GM23338 (cell line): ENCODE results near the gene PACSIN1.

Source experiments
- EZH2 ChIP-seq: fragments of 200-600 bp; sonication (generic); IDR thresholded peaks from one replicate; pipeline ENCODE4 v1.8.0; 2017; ENCODE audit warnings: antibody characterized with exemption, mild to moderate bottlenecking, low read depth; ENCODE audit not compliant: unreplicated experiment
- POLR2AphosphoS5 ChIP-seq: IDR thresholded peaks from 2 replicates; pipeline ENCODE4 v1.6.1; 2016; ENCODE audit warnings: antibody characterized with exemption, low read depth
- ZNF114 ChIP-seq: fragments of 250-450 bp; sonication (Bioruptor Pico); IDR thresholded peaks from 2 replicates; pipeline ENCODE4 v1.5.0; 2020; ENCODE audit warnings: mild to moderate bottlenecking, moderate library complexity
- TF ChIP-seq, protein P1 (sequence below), 2 experiments: fragments of 200-600 bp in 1 of 2; sonication (generic) in 1 of 2; conservative IDR thresholded peaks; 2 replicates each; pipeline versions ENCODE4 v1.5.1 to v1.6.1; 2016 to 2017; ENCODE audit warnings: antibody characterized with exemption in 2 of 2, low read depth in 2 of 2, mild to moderate bottlenecking in 2 of 2, moderate library complexity in 1 of 2

DNA sequence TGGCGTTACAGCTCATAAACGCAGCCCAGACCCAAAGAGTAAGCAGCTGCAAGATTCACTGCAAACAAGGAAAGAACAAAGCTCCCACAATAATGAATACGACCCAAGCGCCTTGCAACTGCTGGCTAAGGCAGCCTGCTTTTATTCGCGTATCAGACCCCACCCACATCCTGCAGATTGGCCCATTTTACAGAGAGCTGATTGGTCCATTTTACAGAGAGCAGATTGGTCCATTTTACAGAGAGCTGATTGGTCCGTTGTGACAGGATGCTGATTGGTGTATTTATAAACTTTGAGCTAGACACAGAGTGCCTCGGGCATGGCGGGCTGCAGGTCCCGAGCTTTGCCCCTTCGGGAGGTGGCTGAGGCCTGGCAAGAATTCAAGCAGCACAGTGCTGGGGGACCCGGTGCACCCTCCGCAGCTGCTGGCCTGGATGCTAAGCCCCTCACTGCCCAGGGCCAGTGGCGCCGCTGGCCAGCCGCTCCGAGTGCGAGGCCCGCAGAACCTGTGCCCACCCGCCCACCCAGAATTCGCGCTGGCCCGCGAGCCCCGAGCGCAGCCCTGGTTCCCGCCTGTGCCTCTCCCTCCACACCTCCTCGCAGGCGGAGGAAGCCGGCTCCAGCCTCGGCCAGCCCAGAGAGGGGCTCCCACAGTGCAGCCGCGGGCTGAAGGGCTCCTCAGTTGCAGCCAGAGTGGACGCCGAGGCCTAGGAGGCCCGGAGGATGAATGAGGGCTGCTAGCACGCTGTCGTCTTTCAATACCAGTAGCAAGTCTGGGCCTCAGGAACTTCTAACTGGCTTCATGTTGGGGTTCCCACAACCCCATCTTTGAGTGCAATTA, 28.9 kb upstream of the PACSIN1 start:
- TF ChIP-seq, protein P1, sequence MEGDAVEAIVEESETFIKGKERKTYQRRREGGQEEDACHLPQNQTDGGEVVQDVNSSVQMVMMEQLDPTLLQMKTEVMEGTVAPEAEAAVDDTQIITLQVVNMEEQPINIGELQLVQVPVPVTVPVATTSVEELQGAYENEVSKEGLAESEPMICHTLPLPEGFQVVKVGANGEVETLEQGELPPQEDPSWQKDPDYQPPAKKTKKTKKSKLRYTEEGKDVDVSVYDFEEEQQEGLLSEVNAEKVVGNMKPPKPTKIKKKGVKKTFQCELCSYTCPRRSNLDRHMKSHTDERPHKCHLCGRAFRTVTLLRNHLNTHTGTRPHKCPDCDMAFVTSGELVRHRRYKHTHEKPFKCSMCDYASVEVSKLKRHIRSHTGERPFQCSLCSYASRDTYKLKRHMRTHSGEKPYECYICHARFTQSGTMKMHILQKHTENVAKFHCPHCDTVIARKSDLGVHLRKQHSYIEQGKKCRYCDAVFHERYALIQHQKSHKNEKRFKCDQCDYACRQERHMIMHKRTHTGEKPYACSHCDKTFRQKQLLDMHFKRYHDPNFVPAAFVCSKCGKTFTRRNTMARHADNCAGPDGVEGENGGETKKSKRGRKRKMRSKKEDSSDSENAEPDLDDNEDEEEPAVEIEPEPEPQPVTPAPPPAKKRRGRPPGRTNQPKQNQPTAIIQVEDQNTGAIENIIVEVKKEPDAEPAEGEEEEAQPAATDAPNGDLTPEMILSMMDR (conservative IDR thresholded peaks at IDR 0.05; ENCODE audit: low read depth in 2 of 2) = no peak
- TF ChIP-seq EZH2 (no peak), ZNF114 (no peak), POLR2AphosphoS5 (no peak)
